Natural killer cell (primary cell): Measurements from ENCODE around the gene KCNC4. TPM values are rescaled to one million over a fixed set of nuclear protein-coding genes. Genes with fewer than 3 reads are reported as not detected.
A peak's percentile ranks its signal among the peaks of the same experiment; 100 is the strongest.

Experiments used
- ATAC-seq, 3 donors: fragments of 150-1000 bp in 2 of 3; fragments of 200-7000 bp in 1 of 3; cut with Tn5 transposase; 1 replicate in 1 of 3; 2 replicates in 2 of 3; pipeline ENCODE4 v1.10.0; 2021; ENCODE audit warnings: mild to moderate bottlenecking in 2 of 3, moderate library complexity in 2 of 3
- DNase-seq, 2 donors: peaks; one replicate each; pipeline versions ENCODE4 v3.0.0 to v3.0.0-alpha.2; 2013 to 2021; ENCODE audit warnings: mixed read lengths in 1 of 2
- H3K27ac ChIP-seq: one replicate; pipeline ENCODE4 v1.5.1; 2013; ENCODE audit warnings: mild to moderate bottlenecking, low read length
- H3K27me3 ChIP-seq: one replicate; pipeline ENCODE4 v1.6.1; 2013; ENCODE audit warnings: low read length; ENCODE audit not compliant: control insufficient read depth, insufficient read depth
- H3K36me3 ChIP-seq: one replicate; pipeline ENCODE4 v1.6.1; 2013; ENCODE audit warnings: low read length; ENCODE audit not compliant: control insufficient read depth, insufficient read depth
- H3K4me1 ChIP-seq: one replicate; pipeline ENCODE4 v1.6.1; 2013; ENCODE audit warnings: low read length; ENCODE audit not compliant: control insufficient read depth, insufficient read depth
- H3K4me3 ChIP-seq: one replicate; pipeline ENCODE4 v1.5.1; 2013; ENCODE audit warnings: low read length
- H3K9me3 ChIP-seq: one replicate; pipeline ENCODE4 v1.6.1; 2013; ENCODE audit warnings: low read length; ENCODE audit not compliant: control insufficient read depth, insufficient read depth
- H3K27ac Mint-ChIP-seq, 2 donors: one replicate each; pipeline ENCODE4 v1.8.0; 2022; ENCODE audit warnings: mild to moderate bottlenecking in 2 of 2, mixed read lengths in 2 of 2, moderate library complexity in 1 of 2
- H3K27me3 Mint-ChIP-seq, 2 donors: one replicate each; pipeline ENCODE4 v1.8.0; 2022; ENCODE audit warnings: low read depth in 2 of 2, mixed read lengths in 2 of 2
- H3K36me3 Mint-ChIP-seq: one replicate; pipeline ENCODE4 v1.8.0; 2022; ENCODE audit warnings: mixed read lengths
- H3K4me1 Mint-ChIP-seq, 2 donors: one replicate each; pipeline ENCODE4 v1.8.0; 2022; ENCODE audit warnings: mixed read lengths in 2 of 2
- H3K4me3 Mint-ChIP-seq: one replicate; pipeline ENCODE4 v1.8.0; 2022; ENCODE audit warnings: mild to moderate bottlenecking, moderate library complexity, mixed read lengths
- H3K9me3 Mint-ChIP-seq, 2 donors: one replicate each; pipeline ENCODE4 v1.8.0; 2022; ENCODE audit warnings: mixed read lengths in 2 of 2
- WGBS: methylation state at CpG from one replicate; pipeline ENCODE4 v1.1.7; 2013; ENCODE audit warnings: missing lambda C conversion rate; ENCODE audit not compliant: insufficient coverage; 5-methylcytosine and 5-hydroxymethylcytosine counted together
- intact Hi-C: fragments of 100-400 bp; cut with micrococcal nuclease; formaldehyde crosslinking; loops from one replicate; pipeline ENCODE4 v1.14.2; 2022
- total RNA-seq, 4 donors: library from RNA; stranded (reverse); fragments of 120-200 nt in 1 of 4; gene quantifications; one replicate each; pipeline versions ENCODE4 v1.2.3 to v1.2.4, GENCODE V29; 2013 to 2022
- TF ChIP-seq, protein P1 (sequence below): fragments of 200-600 bp; IDR thresholded peaks from one replicate; pipeline ENCODE4 v1.8.0; 2022; ENCODE audit warnings: antibody characterized with exemption

Gene KCNC4
- total RNA-seq, 3 donors from 2014 or later (not counting 1 experiment from before 2014, with no cell fraction given) = 2.5 to 3.9 (median 3.3) TPM

DNA sequence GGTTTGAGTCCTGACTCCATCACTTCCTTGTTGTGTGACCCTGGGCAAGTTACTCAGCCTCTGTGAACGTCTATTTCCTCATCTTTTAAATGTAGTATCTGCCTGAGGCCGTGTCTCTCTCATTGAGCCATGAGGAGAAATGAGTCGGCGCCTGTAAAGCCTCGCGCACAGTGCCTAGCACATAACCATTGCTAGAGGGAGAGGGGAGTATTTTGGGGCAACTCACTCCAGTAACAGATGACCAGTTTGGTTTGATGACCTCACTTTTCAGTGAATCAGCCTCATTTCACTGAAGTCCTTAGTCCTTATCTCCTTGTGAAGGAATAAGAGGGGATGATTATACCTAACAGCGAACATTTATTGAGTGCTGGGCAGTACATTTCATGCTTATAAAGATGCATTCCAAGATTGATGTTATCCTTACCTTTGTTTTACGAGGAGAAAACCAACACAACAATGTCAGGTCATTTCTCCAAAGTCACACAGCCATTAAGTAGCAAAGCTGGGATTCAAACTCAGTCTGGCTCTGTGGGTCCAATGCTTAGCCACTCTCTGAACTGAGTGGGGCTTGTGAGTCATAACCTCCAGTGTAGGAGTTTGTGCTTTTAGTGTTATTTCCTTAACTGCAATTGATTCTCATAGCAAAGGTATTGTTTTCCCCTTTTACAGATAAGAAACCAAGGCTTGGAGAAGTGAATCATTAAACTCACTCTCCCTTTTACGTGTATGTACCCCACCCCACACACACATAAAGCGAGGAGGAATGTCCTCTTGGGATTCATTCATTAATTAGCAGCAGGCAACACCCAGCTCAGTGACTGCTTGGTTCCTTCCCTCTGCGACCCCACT lies 25.9 kb downstream of the KCNC4 start:
- TF ChIP-seq, protein P1, sequence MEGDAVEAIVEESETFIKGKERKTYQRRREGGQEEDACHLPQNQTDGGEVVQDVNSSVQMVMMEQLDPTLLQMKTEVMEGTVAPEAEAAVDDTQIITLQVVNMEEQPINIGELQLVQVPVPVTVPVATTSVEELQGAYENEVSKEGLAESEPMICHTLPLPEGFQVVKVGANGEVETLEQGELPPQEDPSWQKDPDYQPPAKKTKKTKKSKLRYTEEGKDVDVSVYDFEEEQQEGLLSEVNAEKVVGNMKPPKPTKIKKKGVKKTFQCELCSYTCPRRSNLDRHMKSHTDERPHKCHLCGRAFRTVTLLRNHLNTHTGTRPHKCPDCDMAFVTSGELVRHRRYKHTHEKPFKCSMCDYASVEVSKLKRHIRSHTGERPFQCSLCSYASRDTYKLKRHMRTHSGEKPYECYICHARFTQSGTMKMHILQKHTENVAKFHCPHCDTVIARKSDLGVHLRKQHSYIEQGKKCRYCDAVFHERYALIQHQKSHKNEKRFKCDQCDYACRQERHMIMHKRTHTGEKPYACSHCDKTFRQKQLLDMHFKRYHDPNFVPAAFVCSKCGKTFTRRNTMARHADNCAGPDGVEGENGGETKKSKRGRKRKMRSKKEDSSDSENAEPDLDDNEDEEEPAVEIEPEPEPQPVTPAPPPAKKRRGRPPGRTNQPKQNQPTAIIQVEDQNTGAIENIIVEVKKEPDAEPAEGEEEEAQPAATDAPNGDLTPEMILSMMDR = no peak
- Histone ChIP-seq H3K27me3 (no peaks in the 10 kb centered on the region), H3K27ac (no peak overlapping the region), H3K4me3 (no peak overlapping the region), H3K9me3 (no peaks in the 10 kb centered on the region), H3K36me3 (no peaks in the 10 kb centered on the region), H3K4me1 (no peaks in the 10 kb centered on the region)
- Mint-ChIP-seq H3K36me3 (no peaks in the 10 kb centered on the region), H3K9me3 (no peaks in the 10 kb centered on the region), H3K27ac (no peak overlapping the region), H3K4me3 (no peak overlapping the region), H3K27me3 (peaks cover 0 to 4% of the 10 kb centered on the region in 2 donors), H3K4me1 (no peaks in the 10 kb centered on the region)
- WGBS = 68% methylated on average over 11 of the region's 11 CpGs
- DNase-seq (no peak), ATAC-seq (peak in 1 of 3 donors; percentile 50)
- intact Hi-C loops = no loop called here

DNA sequence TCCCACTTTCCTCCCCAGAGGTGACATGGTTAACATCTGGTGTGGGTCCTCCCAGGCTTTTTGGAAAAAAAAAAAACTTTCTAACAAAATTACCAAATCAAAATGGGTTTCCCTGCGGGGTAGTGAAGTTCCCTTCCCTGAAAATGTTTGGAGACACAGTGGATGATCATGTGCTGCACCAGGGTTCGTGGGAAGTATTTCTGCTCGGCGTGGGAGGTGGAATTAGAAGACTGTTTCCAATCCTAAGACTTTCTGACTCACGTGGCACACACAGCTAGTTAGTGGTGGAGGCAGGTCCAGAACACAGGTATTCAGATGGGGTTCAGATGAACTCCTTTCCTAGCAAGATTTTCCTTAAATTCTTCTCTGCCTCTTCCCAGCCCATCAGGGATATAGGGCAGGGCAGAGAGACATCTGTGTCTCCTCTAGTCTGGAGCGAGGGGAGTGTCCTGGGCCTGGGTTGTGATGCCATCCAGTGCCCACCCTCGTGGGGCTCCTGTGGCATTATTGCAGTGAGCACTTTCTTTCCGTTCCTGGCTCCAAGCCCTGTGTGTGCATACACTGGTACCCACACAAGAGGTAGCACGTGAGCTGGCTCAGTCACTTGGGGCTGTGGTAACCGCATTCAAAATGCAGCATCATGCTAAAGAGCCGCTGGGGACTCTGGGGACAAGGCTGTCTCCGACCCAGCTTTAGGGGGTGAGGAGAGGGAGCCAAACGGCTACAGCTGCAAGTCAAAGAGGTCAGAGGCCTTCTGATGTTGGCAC lies 27.5 kb downstream of the KCNC4 start:
- no peaks in the 10 kb centered on the region for H3K4me1 ChIP-seq
- peaks cover 5 to 19% of the 10 kb centered on the region in 2 donors for H3K27me3 Mint-ChIP-seq
- no peak overlapping the region for H3K4me3 Mint-ChIP-seq
- no peaks in the 10 kb centered on the region for H3K27me3 ChIP-seq
- no peaks in the 10 kb centered on the region for H3K9me3 Mint-ChIP-seq
- DNase-seq (no peak), ATAC-seq (no peak)
- H3K36me3 ChIP-seq = no peaks in the 10 kb centered on the region
- H3K27ac ChIP-seq = no peak overlapping the region
- no peaks in the 10 kb centered on the region for H3K36me3 Mint-ChIP-seq
- intact Hi-C loops = no loop called here
- H3K9me3 ChIP-seq = no peaks in the 10 kb centered on the region
- H3K27ac Mint-ChIP-seq = no peak overlapping the region
- H3K4me1 Mint-ChIP-seq = no peaks in the 10 kb centered on the region
- WGBS = 74% methylated on average over 13 of the region's 13 CpGs
- TF ChIP-seq, protein P1 = no peak
- no peak overlapping the region for H3K4me3 ChIP-seq

DNA sequence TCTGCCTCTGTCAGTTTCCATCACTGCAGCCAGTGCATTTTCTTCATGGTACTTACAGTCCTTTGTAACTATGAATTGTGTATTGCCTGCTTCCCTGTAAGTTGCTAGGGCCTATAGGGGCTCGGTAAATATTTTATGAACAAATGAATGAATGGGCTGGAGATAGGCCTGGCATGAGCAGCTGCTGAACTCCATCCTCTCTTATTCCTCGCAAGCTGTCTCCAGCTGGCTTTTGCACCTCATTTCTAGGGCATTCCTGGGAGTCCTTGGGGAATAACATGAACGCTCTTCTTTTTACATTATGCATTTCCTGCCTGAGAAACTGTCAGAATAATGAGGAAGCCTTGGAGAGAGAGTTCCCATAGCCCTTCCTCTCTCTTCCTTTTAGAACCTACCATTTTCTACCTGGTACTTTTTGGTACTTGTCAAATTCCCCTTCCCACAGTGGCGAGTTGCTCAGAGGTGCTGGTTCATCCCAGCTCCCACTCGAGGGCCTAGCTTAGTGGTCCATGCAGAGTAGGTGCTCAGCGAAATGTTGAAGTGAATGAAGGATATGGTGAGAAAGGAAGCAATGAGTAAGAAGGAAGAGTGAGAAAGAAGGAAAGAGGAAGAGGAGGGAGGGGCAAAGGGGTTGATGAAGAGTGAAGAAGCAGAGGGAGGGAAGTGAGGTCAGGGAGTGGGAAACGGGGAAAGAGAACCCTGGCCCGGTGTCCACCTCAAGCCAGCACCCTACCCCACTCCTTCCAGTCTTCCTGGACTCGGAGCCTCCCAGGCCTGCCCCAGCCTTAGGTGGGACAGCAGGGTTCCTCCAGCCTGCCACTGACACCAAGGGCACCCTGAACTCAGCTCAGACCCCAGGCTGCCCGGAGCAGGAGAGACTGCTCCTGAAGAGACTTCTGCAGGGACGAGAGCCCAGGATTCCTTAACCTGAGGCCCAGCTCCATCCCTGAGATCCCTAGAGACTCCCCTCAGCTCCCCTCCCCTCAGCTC lies 29.6 kb downstream of the KCNC4 start:
- Histone ChIP-seq H3K4me3 (no peak overlapping the region), H3K36me3 (no peaks in the 10 kb centered on the region), H3K4me1 (peaks cover 8% of the 10 kb centered on the region), H3K27ac (no peak overlapping the region), H3K27me3 (no peaks in the 10 kb centered on the region), H3K9me3 (no peaks in the 10 kb centered on the region)
- WGBS = 79% methylated on average over 11 of the region's 11 CpGs
- intact Hi-C loops = no loop called here
- no peak overlapping the region for H3K4me3 Mint-ChIP-seq
- no peak for DNase-seq
- H3K27ac Mint-ChIP-seq = peak overlapping the region in 1 of 2 donors; percentile 55
- H3K9me3 Mint-ChIP-seq = no peaks in the 10 kb centered on the region
- no peaks in the 10 kb centered on the region for H3K4me1 Mint-ChIP-seq
- peaks cover 5 to 22% of the 10 kb centered on the region in 2 donors for H3K27me3 Mint-ChIP-seq
- no peak for ATAC-seq
- TF ChIP-seq, protein P1 = no peak
- H3K36me3 Mint-ChIP-seq = no peaks in the 10 kb centered on the region
